Glutamatergic neuron (in vitro differentiated cells): ENCODE data around the gene TSSK6. TPM values are rescaled to one million over a fixed set of nuclear protein-coding genes. Genes with fewer than 3 reads are reported as not detected.
A peak's percentile ranks its signal among the peaks of the same experiment; 100 is the strongest.

Experiments
- DNase-seq: peaks from one replicate; pipeline ENCODE4 v3.0.0; 2022
- H3K27ac Mint-ChIP-seq: one replicate; pipeline ENCODE4 v1.8.0; 2020; ENCODE audit warnings: mild to moderate bottlenecking, mixed read lengths, inconsistent platforms; ENCODE audit not compliant: unreplicated experiment
- H3K27me3 Mint-ChIP-seq: one replicate; pipeline ENCODE4 v1.8.0; 2020; ENCODE audit warnings: mild to moderate bottlenecking, moderate library complexity, mixed read lengths, inconsistent platforms; ENCODE audit not compliant: unreplicated experiment
- H3K36me3 Mint-ChIP-seq: one replicate; pipeline ENCODE4 v1.8.0; 2020; ENCODE audit warnings: mild to moderate bottlenecking, mixed read lengths, inconsistent platforms; ENCODE audit not compliant: unreplicated experiment
- H3K4me1 Mint-ChIP-seq: one replicate; pipeline ENCODE4 v1.8.0; 2020; ENCODE audit warnings: mild to moderate bottlenecking, low read depth, mixed read lengths, inconsistent platforms; ENCODE audit not compliant: unreplicated experiment
- H3K4me3 Mint-ChIP-seq: one replicate; pipeline ENCODE4 v1.8.0; 2020; ENCODE audit warnings: mild to moderate bottlenecking, mixed read lengths, inconsistent platforms; ENCODE audit not compliant: unreplicated experiment
- H3K9me3 Mint-ChIP-seq: one replicate; pipeline ENCODE4 v1.8.0; 2020; ENCODE audit warnings: mild to moderate bottlenecking, moderate library complexity, mixed read lengths, inconsistent platforms; ENCODE audit not compliant: unreplicated experiment
- total RNA-seq: library from RNA; stranded (reverse); fragmentation: NEBNext Ultra II Directional; extraction: Animal tissue kit (Norgen Biotek cat#: 25700); gene quantifications from one replicate; pipeline ENCODE4 v1.2.1, GENCODE V29; 2021; ENCODE audit not compliant: unreplicated experiment
- TF ChIP-seq, protein P1 (sequence below): fragments of 200-600 bp; sonication (generic); IDR thresholded peaks from one replicate; pipeline ENCODE4 v1.5.0; 2021; ENCODE audit not compliant: partially characterized antibody, unreplicated experiment

TSSK6 gene
- total RNA-seq, 1 donor from 2014 or later, result 1.7 TPM

DNA sequence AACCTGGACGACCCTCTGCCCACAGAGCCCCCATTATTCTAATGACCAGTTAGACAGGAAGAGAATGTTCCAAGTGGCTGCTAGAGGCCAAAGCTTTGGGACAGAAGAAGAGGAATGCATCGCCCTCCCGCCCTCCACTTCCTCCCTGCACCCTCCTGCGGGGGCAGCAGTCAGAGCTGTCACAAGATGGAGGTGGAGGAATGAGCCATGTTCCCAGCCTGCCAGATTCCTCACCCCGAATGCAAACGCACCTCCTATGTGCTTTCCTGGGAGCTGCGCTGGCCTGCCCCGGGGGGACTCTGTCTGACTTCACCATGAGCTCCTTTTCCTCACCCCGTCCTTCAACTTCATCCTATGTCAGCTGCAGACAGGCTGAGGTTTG is 15.1 kb upstream of the TSSK6 start:
- TF ChIP-seq, protein P1, sequence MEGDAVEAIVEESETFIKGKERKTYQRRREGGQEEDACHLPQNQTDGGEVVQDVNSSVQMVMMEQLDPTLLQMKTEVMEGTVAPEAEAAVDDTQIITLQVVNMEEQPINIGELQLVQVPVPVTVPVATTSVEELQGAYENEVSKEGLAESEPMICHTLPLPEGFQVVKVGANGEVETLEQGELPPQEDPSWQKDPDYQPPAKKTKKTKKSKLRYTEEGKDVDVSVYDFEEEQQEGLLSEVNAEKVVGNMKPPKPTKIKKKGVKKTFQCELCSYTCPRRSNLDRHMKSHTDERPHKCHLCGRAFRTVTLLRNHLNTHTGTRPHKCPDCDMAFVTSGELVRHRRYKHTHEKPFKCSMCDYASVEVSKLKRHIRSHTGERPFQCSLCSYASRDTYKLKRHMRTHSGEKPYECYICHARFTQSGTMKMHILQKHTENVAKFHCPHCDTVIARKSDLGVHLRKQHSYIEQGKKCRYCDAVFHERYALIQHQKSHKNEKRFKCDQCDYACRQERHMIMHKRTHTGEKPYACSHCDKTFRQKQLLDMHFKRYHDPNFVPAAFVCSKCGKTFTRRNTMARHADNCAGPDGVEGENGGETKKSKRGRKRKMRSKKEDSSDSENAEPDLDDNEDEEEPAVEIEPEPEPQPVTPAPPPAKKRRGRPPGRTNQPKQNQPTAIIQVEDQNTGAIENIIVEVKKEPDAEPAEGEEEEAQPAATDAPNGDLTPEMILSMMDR, result no peak
- Mint-ChIP-seq H3K9me3 (peaks cover 11% of the 10 kb centered on the region), H3K36me3 (no peaks in the 10 kb centered on the region), H3K27me3 (peaks cover 19% of the 10 kb centered on the region), H3K4me3 (no peak overlapping the region), H3K4me1 (peaks cover 20% of the 10 kb centered on the region), H3K27ac (peak overlapping the region; percentile 11)
- no peak for DNase-seq

DNA sequence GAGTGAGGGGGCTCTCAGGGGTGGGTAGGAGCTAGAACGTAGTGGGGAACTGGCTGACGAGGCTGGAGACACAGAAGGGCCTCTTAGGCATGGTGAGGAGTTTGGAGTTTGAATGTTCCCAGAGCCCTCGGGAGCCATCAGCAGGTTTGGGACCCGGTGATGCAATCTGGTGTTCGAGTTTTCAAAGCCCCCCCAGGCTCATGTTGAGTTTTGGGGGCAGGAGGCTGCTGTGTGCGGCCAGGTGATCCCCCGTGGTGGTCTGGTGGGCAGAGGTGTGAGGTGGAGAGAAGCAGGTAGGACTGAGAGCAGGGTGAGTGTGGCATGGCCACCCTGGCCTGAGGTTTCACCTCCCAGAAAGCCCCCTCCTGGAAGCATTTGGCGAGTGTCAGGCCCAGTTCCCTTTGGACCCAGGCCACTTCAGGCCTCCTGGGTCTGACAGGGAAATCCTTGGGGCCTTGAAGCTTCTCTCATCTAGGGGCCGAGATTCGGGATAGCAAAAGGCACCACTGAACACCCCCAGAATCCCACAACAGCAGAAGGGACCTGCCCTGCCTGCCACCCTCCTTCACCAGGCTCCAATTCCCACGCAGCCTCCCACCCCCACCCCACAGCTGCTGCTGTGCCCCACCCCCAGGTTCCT is 14.6 kb upstream of the TSSK6 start:
- H3K36me3 Mint-ChIP-seq, result no peaks in the 10 kb centered on the region
- H3K4me3 Mint-ChIP-seq, result peak overlapping the region; percentile 67
- H3K4me1 Mint-ChIP-seq, result peaks cover 24% of the 10 kb centered on the region
- H3K27ac Mint-ChIP-seq, result no peak overlapping the region
- H3K27me3 Mint-ChIP-seq, result peaks cover 19% of the 10 kb centered on the region
- TF ChIP-seq, protein P1, result no peak
- peaks cover 11% of the 10 kb centered on the region for H3K9me3 Mint-ChIP-seq
- DNase-seq, result no peak

DNA sequence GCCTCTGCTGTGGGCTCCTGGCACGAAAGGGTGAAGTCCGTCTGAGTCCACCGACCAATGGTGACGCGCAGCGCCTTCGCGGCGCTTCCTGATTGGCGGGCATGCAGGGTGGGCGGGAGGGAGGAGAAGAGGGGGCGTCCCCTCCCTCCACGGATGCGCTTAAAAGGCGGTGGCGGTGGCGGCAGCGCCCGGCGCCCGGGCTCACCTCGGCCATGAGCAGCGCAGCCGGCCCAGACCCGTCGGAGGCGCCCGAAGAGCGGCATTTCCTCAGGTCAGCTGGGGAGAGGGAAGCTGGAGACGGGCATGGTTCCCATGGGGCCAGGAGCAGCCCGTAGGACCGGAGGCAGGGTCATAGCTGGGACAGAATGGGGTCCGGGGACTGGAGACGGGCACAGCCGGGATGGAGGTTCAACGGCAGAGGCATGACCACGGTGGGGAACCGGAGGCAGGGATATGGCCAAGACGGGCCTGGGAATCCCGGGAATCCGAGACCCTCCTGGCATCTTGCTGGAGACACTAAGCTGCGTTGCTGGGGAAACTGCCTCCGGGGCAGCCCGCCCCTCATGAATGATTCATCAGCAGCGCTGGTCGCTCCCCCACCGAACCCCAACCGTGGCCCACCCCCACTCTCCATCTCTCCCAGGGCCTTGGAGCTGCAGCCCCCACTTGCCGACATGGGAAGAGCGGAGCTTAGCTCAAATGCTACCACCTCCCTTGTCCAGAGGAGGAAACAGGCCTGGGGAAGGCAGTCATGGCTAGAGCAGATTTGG is 13.6 kb upstream of the TSSK6 start, which contains the start of gene YJEFN3:
TSS of gene YJEFN3 (plus strand) at position 191 of the 770 bp plus-strand sequence. CDS start at position 213, 22 bp downstream.
- Mint-ChIP-seq H3K9me3 (peaks cover 8% of the 10 kb centered on the region), H3K27me3 (peaks cover 14% of the 10 kb centered on the region), H3K4me3 (peak within 1 kb of the TSS; percentile 67), H3K36me3 (no peaks in the 10 kb centered on the region), H3K27ac (peak within 1 kb of the TSS; percentile 33), H3K4me1 (peaks cover 21% of the 10 kb centered on the region)
- TF ChIP-seq, protein P1, result no peak
- no peak for DNase-seq

DNA sequence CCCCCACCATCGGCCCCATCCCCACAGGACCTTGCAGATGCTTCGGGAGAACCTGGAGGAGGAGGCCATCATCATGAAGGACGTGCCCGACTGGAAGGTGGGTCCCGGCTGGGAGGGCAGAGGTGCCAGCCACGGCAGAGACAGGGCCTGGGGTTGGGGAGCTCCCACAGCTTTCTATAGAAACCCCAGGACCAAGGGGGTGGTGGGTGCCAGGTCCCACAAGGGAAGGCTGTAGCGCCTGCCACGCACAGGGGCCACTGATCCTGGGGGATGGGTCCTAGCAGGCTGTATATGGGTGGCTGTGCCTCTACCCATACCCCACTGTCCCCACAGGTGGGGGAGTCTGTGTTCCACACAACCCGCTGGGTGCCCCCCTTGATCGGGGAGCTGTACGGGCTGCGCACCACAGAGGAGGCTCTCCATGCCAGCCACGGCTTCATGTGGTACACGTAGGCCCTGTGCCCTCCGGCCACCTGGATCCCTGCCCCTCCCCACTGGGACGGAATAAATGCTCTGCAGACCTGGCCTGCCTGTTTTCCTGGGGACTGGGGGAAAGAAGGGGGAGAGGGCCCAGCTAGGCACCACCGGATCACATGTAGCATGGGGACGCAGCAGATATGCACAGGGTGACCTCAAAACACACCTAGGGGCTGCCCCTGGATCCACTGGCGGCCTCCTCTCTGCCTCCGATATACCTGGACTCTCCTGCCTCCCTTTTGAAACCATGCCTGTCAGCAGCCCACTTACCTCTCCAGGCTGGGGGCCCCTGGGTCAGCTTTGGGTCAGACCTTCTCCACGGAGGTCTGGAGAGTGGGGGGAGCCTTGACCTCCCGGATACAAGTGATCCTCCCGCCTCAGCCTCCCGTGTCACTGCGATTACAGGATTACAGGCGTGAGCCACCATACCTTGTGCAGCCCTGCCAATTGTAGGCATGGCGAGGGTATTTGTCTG is 12.6 kb upstream of the TSSK6 start:
- no peaks in the 10 kb centered on the region for H3K36me3 Mint-ChIP-seq
- DNase-seq, result no peak

More for the DNA sequence above, 12.6 kb upstream of the TSSK6 start:
- peaks cover 17% of the 10 kb centered on the region for H3K4me1 Mint-ChIP-seq
- no peak overlapping the region for H3K4me3 Mint-ChIP-seq
- peaks cover 8% of the 10 kb centered on the region for H3K9me3 Mint-ChIP-seq
- TF ChIP-seq, protein P1, result no peak
- H3K27me3 Mint-ChIP-seq, result peaks cover 10% of the 10 kb centered on the region
- no peak overlapping the region for H3K27ac Mint-ChIP-seq
